ENCODE results near the gene TNIK. TPM values are rescaled to one million over a fixed set of nuclear protein-coding genes. Genes with fewer than 3 reads are reported as not detected.

TNIK gene
- total RNA-seq, 6 donors from 2014 or later = 23.2 to 74.4 (median 38.3) TPM

DNA sequence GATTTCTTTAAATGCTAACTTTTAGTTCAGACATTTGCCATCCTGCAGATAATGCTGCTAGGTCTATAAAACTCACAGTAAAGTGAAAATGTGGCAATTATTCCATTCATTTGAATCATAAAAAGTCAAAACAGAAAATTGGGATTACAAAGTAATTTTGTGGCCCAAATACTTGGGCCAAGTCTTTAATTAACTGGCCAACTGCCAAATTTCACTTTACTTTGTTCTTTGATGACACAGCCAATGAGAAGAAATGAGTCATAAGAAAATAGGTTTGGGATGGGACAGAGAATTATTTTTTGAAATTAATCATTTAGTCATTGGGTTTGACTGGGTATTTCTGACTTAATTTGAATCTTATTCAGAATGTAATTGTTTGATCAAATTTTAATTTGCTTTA, 343.8 kb downstream of the TNIK start:
- TF ChIP-seq POLR2AphosphoS5 (IDR thresholded peaks at IDR 0.05) = no peak
- TF ChIP-seq EP300 (IDR thresholded peaks at IDR 0.05) = no peak
- TF ChIP-seq CTCF (IDR thresholded peaks at IDR 0.05) = no peak
- TF ChIP-seq POLR2A (IDR thresholded peaks at IDR 0.05) = no peak
- H3K4me3 ChIP-seq = no peak overlapping the region
- DNase-seq (no peak), ATAC-seq (ENCODE audit: low FRiP score in 2 of 2) (no peak)
- H3K4me1 ChIP-seq = no peaks in the 10 kb centered on the region
- no peaks in the 10 kb centered on the region for H3K9me3 ChIP-seq
- peaks cover 0 to 7% (median 0%) of the 10 kb centered on the region in 4 donors for H3K36me3 ChIP-seq
- H3K27ac ChIP-seq = no peak overlapping the region
- H3K27me3 ChIP-seq = no peaks in the 10 kb centered on the region

- Histone ChIP-seq H3K4me1 (no peaks in the 10 kb centered on the region), H3K4me3 (no peak overlapping the region), H3K36me3 (no peaks in the 10 kb centered on the region), H3K27ac (no peak overlapping the region), H3K27me3 (no peaks in the 10 kb centered on the region), H3K9me3 (no peaks in the 10 kb centered on the region)
- TF ChIP-seq POLR2A (IDR thresholded peaks at IDR 0.05) (no peak), CTCF (IDR thresholded peaks at IDR 0.05) (no peak), POLR2AphosphoS5 (IDR thresholded peaks at IDR 0.05) (no peak), EP300 (IDR thresholded peaks at IDR 0.05) (no peak)
- DNase-seq = no peak
- no peak for ATAC-seq (ENCODE audit: low FRiP score in 2 of 2)
- WGBS, 2 donors = 91 to 98% methylated on average over 2 of the region's 2 CpGs
Measured at GRCh38 chr3:171115667-171116066, 344.5 kb downstream of the TNIK start.

GRCh38 chr3:171113716-171114115, 346.5 kb downstream of the TNIK start:
- 79 to 83% methylated on average over 3 of the region's 3 CpGs for WGBS, 2 donors
- H3K4me3 ChIP-seq = no peak overlapping the region
- DNase-seq = no peak
- peaks cover 0 to 9% (median 3%) of the 10 kb centered on the region in 4 donors for H3K36me3 ChIP-seq
- no peak for ATAC-seq (ENCODE audit: low FRiP score in 2 of 2)
- no peaks in the 10 kb centered on the region for H3K27me3 ChIP-seq
- H3K9me3 ChIP-seq = no peaks in the 10 kb centered on the region
- no peaks in the 10 kb centered on the region for H3K4me1 ChIP-seq
- TF ChIP-seq POLR2A (IDR thresholded peaks at IDR 0.05) = no peak
- no peak for TF ChIP-seq EP300 (IDR thresholded peaks at IDR 0.05)
- no peak for TF ChIP-seq CTCF (IDR thresholded peaks at IDR 0.05)
- TF ChIP-seq POLR2AphosphoS5 (IDR thresholded peaks at IDR 0.05) = no peak
- no peak overlapping the region for H3K27ac ChIP-seq

- TF ChIP-seq POLR2AphosphoS5 (IDR thresholded peaks at IDR 0.05) (no peak), EP300 (IDR thresholded peaks at IDR 0.05) (no peak), POLR2A (IDR thresholded peaks at IDR 0.05) (no peak), CTCF (IDR thresholded peaks at IDR 0.05) (no peak)
- H3K36me3 ChIP-seq = peaks cover 0 to 9% (median 5%) of the 10 kb centered on the region in 4 donors
- no peak overlapping the region for H3K4me3 ChIP-seq
- H3K27ac ChIP-seq = no peak overlapping the region
- ATAC-seq (ENCODE audit: low FRiP score in 2 of 2) (no peak), DNase-seq (no peak)
- 78 to 89% methylated on average over 2 to 4 of the region's 4 CpGs for WGBS, 2 donors
- H3K4me1 ChIP-seq = no peaks in the 10 kb centered on the region
- H3K9me3 ChIP-seq = no peaks in the 10 kb centered on the region
- no peaks in the 10 kb centered on the region for H3K27me3 ChIP-seq
Measured at GRCh38 chr3:171110715-171111114, 349.5 kb downstream of the TNIK start.

GRCh38 chr3:171108066-171108465, 352.1 kb downstream of the TNIK start:
- Histone ChIP-seq H3K27me3 (no peaks in the 10 kb centered on the region), H3K4me1 (no peaks in the 10 kb centered on the region), H3K4me3 (no peak overlapping the region), H3K9me3 (no peaks in the 10 kb centered on the region), H3K27ac (no peak overlapping the region), H3K36me3 (peaks cover 0 to 9% (median 5%) of the 10 kb centered on the region in 4 donors)
- TF ChIP-seq EP300 (IDR thresholded peaks at IDR 0.05) (no peak), POLR2A (IDR thresholded peaks at IDR 0.05) (no peak), CTCF (IDR thresholded peaks at IDR 0.05) (no peak), POLR2AphosphoS5 (IDR thresholded peaks at IDR 0.05) (no peak)
- WGBS, 2 donors = 71 to 87% methylated on average over 3 to 4 of the region's 4 CpGs
- ATAC-seq (ENCODE audit: low FRiP score in 2 of 2) (no peak), DNase-seq (no peak)

Measured in upper lobe of left lung (tissue), 6 donors.